Inflammatory macrophage treated with lipopolysaccharide for 1 hour (primary cell): ENCODE measurements around the gene CYP1A2.
A peak's percentile ranks its signal among the peaks of the same experiment; 100 is the strongest.

ENCODE experiments used
- DNase-seq, 2 donors: peaks; one replicate each; pipeline ENCODE4 v3.0.0-alpha.2; 2020 to 2022

The CYP1A2 gene

GRCh38 chr15:74738239-74738638 lies 10.4 kb upstream of the CYP1A2 start:
- DNase-seq, result peak; percentile 16 to 50

- DNase-seq, result no peak
Observed at GRCh38 chr15:74742422-74742821, 6.2 kb upstream of the CYP1A2 start.

- no peak for DNase-seq
Observed at GRCh38 chr15:74746389-74746788, 2.3 kb upstream of the CYP1A2 start.

- no peak for DNase-seq
Observed at GRCh38 chr15:74749832-74750231, 1.2 kb downstream of the CYP1A2 start.

- DNase-seq, result no peak
Observed at GRCh38 chr15:74750751-74751150, 2.1 kb downstream of the CYP1A2 start.

- no peak for DNase-seq
Observed at GRCh38 chr15:74752011-74752410, 3.4 kb downstream of the CYP1A2 start.

GRCh38 chr15:74752531-74752930 lies 3.9 kb downstream of the CYP1A2 start:
- no peak for DNase-seq

- no peak for DNase-seq
Observed at GRCh38 chr15:74754593-74755215, 6.1 kb downstream of the CYP1A2 start.

- no peak for DNase-seq
Observed at GRCh38 chr15:74758736-74759135, 10.1 kb downstream of the CYP1A2 start.

- no peak for DNase-seq
Observed at GRCh38 chr15:74762791-74763150, 14.1 kb downstream of the CYP1A2 start.

- DNase-seq, result no peak
Observed at GRCh38 chr15:74763416-74763815, 14.8 kb downstream of the CYP1A2 start.

- DNase-seq, result no peak
Observed at GRCh38 chr15:74767167-74768098, 18.8 kb downstream of the CYP1A2 start.

- DNase-seq, result no peak
Observed at GRCh38 chr15:74768099-74768770, 19.6 kb downstream of the CYP1A2 start.

- peak in 1 of 2 donors; percentile 59 for DNase-seq
Observed at GRCh38 chr15:74768771-74769342, 20.2 kb downstream of the CYP1A2 start.

- no peak for DNase-seq
Observed at GRCh38 chr15:74769463-74770025, 20.9 kb downstream of the CYP1A2 start.

GRCh38 chr15:74770211-74770903 lies 21.7 kb downstream of the CYP1A2 start:
- DNase-seq, result no peak

GRCh38 chr15:74773329-74773728 lies 24.7 kb downstream of the CYP1A2 start:
- no peak for DNase-seq

GRCh38 chr15:74773731-74774252 lies 25.1 kb downstream of the CYP1A2 start:
- DNase-seq, result peak in 1 of 2 donors; percentile 39

GRCh38 chr15:74775132-74775562 lies 26.5 kb downstream of the CYP1A2 start:
- peak; percentile 56 to 77 for DNase-seq

- no peak for DNase-seq
Observed at GRCh38 chr15:74775894-74776293, 27.2 kb downstream of the CYP1A2 start.

GRCh38 chr15:74776821-74777768 lies 28.4 kb downstream of the CYP1A2 start:
- peak; percentile 86 to 88 for DNase-seq
